GM12874 (cell line): ENCODE data around the gene CYB561.

Source experiments
- CTCF ChIP-seq: IDR thresholded peaks from 2 replicates; pipeline ENCODE4 v1.5.1; 2011; ENCODE audit warnings: low read depth, mild to moderate bottlenecking, control low read depth, low read length, moderate library complexity; ENCODE audit not compliant: insufficient read depth

Gene CYB561

GRCh38 chr17:63406689-63407330, 39.3 kb downstream of the CYB561 start:
- TF ChIP-seq CTCF = peak; percentile 69

GRCh38 chr17:63405741-63406261, 40.3 kb downstream of the CYB561 start:
- peak; percentile 58 for TF ChIP-seq CTCF

GRCh38 chr17:63405020-63405419, 41.1 kb downstream of the CYB561 start:
- TF ChIP-seq CTCF = no peak

GRCh38 chr17:63402431-63403212, 43.5 kb downstream of the CYB561 start:
- TF ChIP-seq CTCF = no peak

GRCh38 chr17:63399856-63400255, 46.2 kb downstream of the CYB561 start:
- no peak for TF ChIP-seq CTCF

- no peak for TF ChIP-seq CTCF
Observed at GRCh38 chr17:63399316-63399715, 46.8 kb downstream of the CYB561 start.

GRCh38 chr17:63398680-63399079, 47.4 kb downstream of the CYB561 start:
- no peak for TF ChIP-seq CTCF
